Ascending aorta (tissue), 2 donors: ENCODE measurements around the gene NBEA. TPM values are rescaled to one million over a fixed set of nuclear protein-coding genes. Genes with fewer than 3 reads are reported as not detected.

Experiments
- DNase-seq, 2 donors: peaks; one replicate each; pipeline ENCODE4 v3.0.0-alpha.2; 2019; ENCODE audit warnings: low spot score in 2 of 2
- H3K27ac ChIP-seq, 2 donors: fragments of 200-600 bp; sonication (generic); one replicate each; pipeline ENCODE4 v1.5.1; 2016 to 2017; ENCODE audit warnings: mild to moderate bottlenecking in 1 of 2
- H3K27me3 ChIP-seq: fragments of 200-600 bp; sonication (generic); one replicate; pipeline ENCODE4 v1.5.1; 2017
- H3K36me3 ChIP-seq, 2 donors: fragments of 200-600 bp; sonication (generic); one replicate each; pipeline ENCODE4 v1.5.1; 2016
- H3K4me1 ChIP-seq, 2 donors: fragments of 200-600 bp; sonication (generic); one replicate each; pipeline ENCODE4 v1.5.1; 2016 to 2017; ENCODE audit warnings: mild to moderate bottlenecking in 1 of 2
- H3K4me3 ChIP-seq, 2 donors: fragments of 200-600 bp; sonication (generic); one replicate each; pipeline ENCODE4 v1.5.1; 2016 to 2017; ENCODE audit warnings: mild to moderate bottlenecking in 1 of 2
- H3K9me3 ChIP-seq, 2 donors: fragments of 200-600 bp; sonication (generic); one replicate each; pipeline ENCODE4 v1.5.1; 2016
- intact Hi-C: fragments of 100-400 bp; cut with DNase I; formaldehyde crosslinking; loops from one replicate; pipeline ENCODE4 v1.15.1; 2023
- total RNA-seq: library from RNA; depleted of rRNA; stranded (reverse); fragments of >200 nt; gene quantifications from one replicate; pipeline ENCODE4 v1.1.0, GENCODE V29; 2016
- TF ChIP-seq, protein P1 (sequence below), 3 experiments: fragments of 200-600 bp in 2 of 3; fragments of 450-650 bp in 1 of 3; sonication (generic) in 2 of 3; IDR thresholded peaks; one replicate each; pipeline ENCODE4 v1.5.1; 2016 to 2019; ENCODE audit warnings: antibody characterized with exemption in 3 of 3, mild to moderate bottlenecking in 1 of 3, moderate library complexity in 1 of 3

NBEA gene
- total RNA-seq, 1 donor from 2014 or later: 1.6 TPM

DNA sequence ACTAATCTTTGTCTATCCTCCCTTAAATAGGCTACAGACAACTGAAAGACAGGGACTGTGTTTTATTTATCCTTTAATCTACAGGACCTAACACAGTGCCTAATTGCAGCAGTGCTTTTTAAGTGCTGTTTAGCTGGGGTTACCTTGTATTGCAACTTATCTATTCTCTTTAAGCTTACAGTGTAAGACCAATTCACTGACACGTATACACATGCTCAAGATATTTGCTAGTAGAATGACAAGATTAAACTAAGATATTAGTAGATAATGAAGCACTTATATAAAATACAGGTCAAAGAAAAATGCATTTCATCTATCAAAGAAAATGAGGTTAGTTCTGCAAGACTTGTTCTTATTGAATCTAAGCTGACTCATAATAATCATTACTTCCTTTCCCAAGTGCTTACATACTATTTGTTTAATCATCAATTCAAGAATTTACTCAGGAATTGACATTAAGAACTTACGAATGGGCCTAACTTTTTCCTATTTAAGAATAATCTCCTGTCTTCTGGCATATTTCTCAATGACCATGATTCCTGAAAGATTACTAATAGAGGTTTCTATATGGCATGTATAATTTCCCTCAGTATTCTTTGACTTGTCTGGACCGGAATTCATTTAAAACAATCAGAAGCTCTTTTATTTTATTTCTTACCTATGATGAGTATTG is 610.2 kb downstream of the NBEA start:
- Histone ChIP-seq H3K9me3 (no peaks in the 10 kb centered on the region), H3K27me3 (no peaks in the 10 kb centered on the region), H3K4me1 (no peaks in the 10 kb centered on the region), H3K36me3 (no peaks in the 10 kb centered on the region), H3K4me3 (no peak overlapping the region), H3K27ac (no peak overlapping the region)
- DNase-seq: no peak
- intact Hi-C loops: no loop called here
- TF ChIP-seq, protein P1, sequence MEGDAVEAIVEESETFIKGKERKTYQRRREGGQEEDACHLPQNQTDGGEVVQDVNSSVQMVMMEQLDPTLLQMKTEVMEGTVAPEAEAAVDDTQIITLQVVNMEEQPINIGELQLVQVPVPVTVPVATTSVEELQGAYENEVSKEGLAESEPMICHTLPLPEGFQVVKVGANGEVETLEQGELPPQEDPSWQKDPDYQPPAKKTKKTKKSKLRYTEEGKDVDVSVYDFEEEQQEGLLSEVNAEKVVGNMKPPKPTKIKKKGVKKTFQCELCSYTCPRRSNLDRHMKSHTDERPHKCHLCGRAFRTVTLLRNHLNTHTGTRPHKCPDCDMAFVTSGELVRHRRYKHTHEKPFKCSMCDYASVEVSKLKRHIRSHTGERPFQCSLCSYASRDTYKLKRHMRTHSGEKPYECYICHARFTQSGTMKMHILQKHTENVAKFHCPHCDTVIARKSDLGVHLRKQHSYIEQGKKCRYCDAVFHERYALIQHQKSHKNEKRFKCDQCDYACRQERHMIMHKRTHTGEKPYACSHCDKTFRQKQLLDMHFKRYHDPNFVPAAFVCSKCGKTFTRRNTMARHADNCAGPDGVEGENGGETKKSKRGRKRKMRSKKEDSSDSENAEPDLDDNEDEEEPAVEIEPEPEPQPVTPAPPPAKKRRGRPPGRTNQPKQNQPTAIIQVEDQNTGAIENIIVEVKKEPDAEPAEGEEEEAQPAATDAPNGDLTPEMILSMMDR (IDR thresholded peaks at IDR 0.05): no peak

DNA sequence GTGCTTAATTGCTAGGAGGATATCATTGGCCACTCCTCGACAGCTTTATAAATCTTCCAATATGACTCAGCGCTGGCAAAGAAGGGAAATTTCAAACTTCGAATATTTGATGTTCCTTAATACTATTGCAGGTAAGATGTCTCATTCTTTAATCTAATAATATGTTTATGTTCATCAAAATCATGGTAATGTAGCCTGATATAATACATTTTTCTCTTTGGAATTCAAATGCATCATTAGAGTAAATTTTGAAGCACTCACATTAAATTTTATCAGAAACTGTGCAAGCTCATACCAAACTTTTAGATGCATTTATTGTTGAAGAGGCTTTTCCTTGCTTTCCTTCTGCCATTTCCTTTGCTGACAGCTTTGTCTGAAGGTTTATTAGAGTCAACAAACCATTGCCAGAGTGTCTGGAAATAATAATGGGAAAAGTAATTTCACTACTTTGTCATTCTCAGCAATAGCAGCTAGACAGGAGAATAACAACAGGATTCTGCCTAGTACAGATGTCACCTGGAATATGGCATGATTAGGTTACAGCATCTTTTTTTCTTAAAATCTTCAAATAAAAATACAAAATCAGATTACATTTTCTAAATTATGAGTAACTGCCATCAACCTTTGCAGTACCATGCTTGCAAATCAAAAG is 613.0 kb downstream of the NBEA start:
- Histone ChIP-seq H3K9me3 (no peaks in the 10 kb centered on the region), H3K27ac (no peak overlapping the region), H3K4me1 (no peaks in the 10 kb centered on the region), H3K27me3 (no peaks in the 10 kb centered on the region), H3K36me3 (no peaks in the 10 kb centered on the region), H3K4me3 (no peak overlapping the region)
- DNase-seq: no peak
- intact Hi-C loops: no loop called here
- TF ChIP-seq, protein P1 (IDR thresholded peaks at IDR 0.05): no peak

DNA sequence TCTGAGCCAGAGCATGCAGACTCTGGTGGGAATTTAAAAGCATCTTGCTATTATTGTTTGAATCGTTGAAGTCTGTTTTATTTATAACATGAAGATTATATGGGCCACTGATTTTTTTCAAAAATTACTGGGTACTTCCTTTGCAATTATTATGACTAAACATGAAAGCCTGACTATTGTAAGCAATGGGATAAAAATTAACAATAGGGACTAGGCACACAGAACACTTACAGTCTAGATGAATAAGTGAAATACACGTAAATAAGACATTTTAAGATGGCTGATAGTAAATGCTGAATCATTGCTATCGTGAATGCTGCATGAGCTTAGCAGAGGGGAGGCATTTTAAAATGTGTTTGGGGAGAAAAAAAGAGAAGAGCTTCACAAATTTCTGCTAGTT is 615.4 kb downstream of the NBEA start:
- H3K9me3 ChIP-seq: no peaks in the 10 kb centered on the region
- no peaks in the 10 kb centered on the region for H3K4me1 ChIP-seq
- H3K36me3 ChIP-seq: no peaks in the 10 kb centered on the region
- no peak overlapping the region for H3K4me3 ChIP-seq
- intact Hi-C loops: no loop called here
- no peak for DNase-seq
- H3K27me3 ChIP-seq: no peaks in the 10 kb centered on the region
- TF ChIP-seq, protein P1 (IDR thresholded peaks at IDR 0.05): no peak
- no peak overlapping the region for H3K27ac ChIP-seq

DNA sequence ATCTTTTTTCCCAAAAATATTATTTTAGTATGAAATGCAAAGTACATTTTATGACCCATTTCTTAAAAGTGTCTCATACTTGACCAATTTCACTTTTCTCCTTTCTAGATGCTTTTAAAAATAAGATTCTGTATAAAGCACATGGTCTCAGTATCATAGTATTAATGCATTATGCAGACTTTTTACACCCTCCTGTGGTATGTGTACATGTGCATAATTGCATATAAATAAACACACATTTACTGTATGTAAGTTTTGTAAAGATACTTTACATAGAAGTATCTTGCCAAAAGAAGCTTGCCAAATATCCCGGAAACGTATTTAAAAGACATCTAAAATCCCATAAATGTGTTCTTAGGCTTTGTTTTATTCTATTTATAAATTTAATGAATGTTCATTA is 619.5 kb downstream of the NBEA start:
- intact Hi-C loops: no loop called here
- no peaks in the 10 kb centered on the region for H3K4me1 ChIP-seq
- H3K27ac ChIP-seq: no peak overlapping the region

DNA sequence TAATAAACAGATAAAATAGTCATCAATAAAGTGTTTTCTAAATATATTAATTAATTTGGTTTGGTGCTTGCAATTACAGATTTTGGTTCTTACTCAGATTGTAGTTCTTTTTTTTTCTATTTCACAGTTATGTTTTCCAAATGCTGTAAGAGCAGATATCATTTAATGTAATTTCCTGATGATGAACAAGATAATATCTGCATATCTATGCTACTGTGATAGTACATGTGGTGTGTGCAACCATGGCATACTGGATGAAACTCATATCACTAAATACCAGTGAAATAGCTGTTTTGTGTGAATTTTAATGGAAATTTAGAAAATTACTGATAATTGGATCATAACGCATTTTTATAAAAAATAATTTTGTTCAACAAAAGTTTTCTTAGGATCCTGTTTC is 623.2 kb downstream of the NBEA start:
- no peak overlapping the region for H3K4me3 ChIP-seq
- H3K27me3 ChIP-seq: no peaks in the 10 kb centered on the region
- H3K9me3 ChIP-seq: no peaks in the 10 kb centered on the region
- no peaks in the 10 kb centered on the region for H3K36me3 ChIP-seq
- no peaks in the 10 kb centered on the region for H3K4me1 ChIP-seq
- no peak for DNase-seq
- intact Hi-C loops: no loop called here
- TF ChIP-seq, protein P1 (IDR thresholded peaks at IDR 0.05): no peak
- no peak overlapping the region for H3K27ac ChIP-seq

More for the DNA sequence above, 619.5 kb downstream of the NBEA start:
- H3K36me3 ChIP-seq: no peaks in the 10 kb centered on the region
- no peaks in the 10 kb centered on the region for H3K9me3 ChIP-seq
- TF ChIP-seq, protein P1 (IDR thresholded peaks at IDR 0.05): no peak
- H3K4me3 ChIP-seq: no peak overlapping the region
- no peak for DNase-seq
- no peaks in the 10 kb centered on the region for H3K27me3 ChIP-seq
